NT2/D1 (cell line): ENCODE measurements around the gene RTF2.

Experiments used
- SUZ12 ChIP-seq: IDR thresholded peaks from 2 replicates; pipeline ENCODE4 v1.6.1; 2011; ENCODE audit not compliant: insufficient read length, insufficient read depth; ENCODE audit errors: extremely low read depth
- YY1 ChIP-seq: IDR thresholded peaks from 2 replicates; pipeline ENCODE4 v1.6.1; 2011; ENCODE audit not compliant: insufficient read length, insufficient read depth

GRCh38 chr20:56552911-56553629, 84.6 kb downstream of the RTF2 start:
- TF ChIP-seq SUZ12 (no peak), YY1 (no peak)
